Suppressor macrophage treated with lipopolysaccharide for 1 hour (primary cell): Measurements from ENCODE around the gene RIT1.
A peak's percentile ranks its signal among the peaks of the same experiment; 100 is the strongest.

Experiments used
- DNase-seq, 3 donors: peaks; one replicate each; pipeline ENCODE4 v3.0.0-alpha.2; 2020 to 2022

RIT1 gene

DNA sequence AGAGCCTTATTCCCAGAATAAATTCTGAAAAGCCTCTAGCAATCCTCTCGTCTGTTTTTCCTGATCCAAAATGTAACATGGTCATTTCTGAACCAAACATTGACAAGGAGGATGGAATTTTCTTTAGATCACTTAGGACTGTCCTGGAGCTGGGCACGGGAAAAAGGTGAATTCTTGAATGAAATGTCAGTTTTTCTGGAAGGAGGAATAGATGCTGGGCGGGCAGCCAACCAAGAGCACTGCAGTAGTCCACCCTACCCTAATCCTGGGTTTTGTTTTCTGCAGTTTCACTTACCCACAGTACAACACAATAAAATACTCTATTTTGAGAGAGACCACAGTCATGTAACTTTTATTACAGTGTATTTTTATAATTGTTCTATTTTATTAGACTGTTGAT is 20.9 kb downstream of the RIT1 start:
- no peak for DNase-seq

DNA sequence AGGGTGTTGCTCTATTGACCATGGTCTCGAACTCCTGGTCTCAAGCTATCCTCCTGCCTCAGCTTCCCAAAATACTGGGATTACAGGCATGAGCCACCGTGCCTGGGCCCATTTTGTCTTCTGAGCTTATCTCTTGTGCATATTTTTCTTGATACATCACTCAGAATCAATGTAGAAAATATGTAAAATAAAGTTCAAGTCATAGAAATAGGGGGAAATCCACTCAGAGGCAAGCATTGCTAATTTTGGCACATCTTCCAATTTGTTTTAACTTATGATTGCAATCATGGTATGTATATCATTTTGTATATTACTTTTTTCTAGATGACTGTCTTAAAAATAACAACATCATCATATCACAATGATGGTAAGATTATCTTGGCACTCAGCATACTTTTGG is 21.6 kb downstream of the RIT1 start:
- no peak for DNase-seq

DNA sequence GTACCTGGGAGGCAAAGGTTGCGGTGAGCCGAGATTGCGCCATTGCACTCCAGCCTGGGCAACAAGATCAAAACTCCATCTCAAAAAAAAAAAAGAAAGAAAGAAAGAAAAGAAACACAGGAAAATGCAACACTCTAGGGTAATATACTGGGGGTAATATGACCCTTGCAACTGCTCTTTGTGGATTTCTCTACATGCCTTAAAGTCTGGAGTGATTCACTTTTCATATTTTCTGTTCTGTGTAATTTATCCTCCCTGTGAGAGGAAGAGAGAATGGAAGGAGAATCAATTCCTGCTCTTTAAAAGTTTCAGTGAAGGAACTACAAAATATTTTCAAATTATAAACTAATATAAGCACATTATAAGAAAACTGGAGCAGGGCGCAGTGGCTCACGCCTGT is 22.7 kb downstream of the RIT1 start:
- DNase-seq = no peak

DNA sequence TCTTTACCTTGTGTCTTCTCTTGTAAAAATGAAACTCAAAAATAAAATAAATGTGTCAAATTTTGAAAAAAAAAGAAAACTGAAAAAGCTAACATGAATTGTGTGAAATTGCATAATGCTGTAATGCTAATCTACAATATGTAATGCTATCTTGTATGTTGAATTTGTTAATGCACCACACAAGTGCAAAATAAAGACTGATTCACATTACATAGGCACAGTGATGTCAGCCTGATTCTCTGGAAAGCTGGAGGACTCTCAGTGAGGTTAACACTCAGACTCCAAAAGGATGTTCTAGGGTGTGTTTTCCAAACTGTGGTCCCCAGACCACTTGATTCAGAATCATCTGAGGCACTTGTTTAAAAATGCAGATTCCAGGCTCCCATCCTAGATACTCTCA is 26.2 kb downstream of the RIT1 start:
- DNase-seq = no peak

DNA sequence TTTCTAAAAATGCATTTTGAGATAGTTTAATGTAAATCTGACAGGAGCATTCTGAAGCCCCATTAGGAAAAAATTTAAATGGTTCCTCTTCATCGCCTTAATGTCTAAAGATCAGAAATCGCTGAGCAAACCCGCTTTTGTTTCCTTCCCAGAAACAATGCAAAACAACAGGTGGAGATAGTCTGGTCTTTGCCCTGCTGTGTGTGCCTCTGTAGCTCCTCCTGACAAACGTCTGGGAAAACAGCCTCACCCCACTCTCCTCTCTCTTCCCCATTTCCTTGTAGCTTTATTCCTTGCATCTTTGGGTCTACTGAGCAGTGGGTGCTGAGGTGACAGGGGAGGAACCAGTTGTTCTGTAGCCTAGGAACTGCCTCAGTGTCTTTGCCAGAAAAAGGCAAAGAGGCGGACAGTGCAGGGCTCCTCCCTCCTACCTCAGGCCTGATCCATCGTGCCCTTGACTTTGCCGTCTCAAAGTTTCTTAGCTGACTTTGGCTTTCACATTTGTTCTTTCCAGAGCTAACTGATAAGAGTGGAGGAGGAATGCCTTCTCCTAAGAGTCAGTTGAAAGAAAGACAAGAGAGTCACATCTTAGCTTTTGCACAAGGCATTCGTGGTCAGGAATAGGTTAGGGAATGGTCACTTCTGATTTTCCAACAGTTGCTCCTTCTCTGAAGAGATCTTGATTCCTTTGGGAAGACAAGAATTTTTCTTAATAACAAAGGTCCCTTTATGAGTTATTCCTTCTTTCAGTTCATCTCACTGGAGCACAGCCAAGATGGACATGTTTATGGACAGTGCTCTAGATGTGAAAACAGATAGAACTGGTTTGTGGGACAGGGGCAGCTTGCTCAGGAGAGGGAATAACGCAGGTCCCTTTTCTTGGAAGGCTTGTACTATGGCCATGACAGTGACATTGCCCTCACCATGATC is 26.9 kb downstream of the RIT1 start:
- DNase-seq = no peak

DNA sequence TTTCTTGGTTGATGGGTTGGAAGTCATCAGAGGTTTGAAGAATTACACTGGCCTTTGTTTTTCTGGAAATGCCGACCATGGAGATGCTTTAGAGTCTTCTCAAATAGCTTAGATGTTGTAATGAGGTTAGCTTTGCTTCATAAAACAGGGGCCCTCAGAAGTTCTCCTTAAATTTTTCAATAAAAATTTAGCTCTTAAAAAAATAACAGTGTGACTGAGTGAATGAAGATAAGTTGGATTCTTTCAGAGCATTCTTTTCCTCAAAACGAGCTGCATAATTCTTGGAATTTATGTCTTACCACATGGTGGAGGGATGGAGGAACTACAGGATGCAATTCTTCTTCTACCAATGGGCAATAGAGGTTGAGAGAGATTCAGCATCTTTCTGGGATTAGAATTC is 28.4 kb downstream of the RIT1 start:
- DNase-seq = no peak

DNA sequence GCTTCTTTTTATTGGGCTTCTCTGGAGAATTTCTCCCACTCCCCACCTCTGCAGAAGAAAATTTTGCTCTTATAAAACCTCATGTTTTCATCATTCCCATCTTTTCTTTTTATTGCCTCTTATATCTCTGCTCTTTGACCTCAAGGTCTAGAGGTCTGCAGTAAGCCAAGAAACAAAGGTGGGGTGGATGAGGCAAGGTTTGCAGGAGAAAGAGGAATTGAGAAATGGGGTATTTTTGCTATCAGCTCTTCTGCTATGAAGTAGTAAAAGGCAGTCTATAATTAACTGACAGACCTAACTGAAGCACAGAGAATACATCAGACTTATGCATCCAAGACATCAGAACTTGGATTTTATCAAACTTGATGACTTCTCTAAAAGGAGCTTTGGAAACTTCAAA is 28.9 kb downstream of the RIT1 start:
- no peak for DNase-seq

DNA sequence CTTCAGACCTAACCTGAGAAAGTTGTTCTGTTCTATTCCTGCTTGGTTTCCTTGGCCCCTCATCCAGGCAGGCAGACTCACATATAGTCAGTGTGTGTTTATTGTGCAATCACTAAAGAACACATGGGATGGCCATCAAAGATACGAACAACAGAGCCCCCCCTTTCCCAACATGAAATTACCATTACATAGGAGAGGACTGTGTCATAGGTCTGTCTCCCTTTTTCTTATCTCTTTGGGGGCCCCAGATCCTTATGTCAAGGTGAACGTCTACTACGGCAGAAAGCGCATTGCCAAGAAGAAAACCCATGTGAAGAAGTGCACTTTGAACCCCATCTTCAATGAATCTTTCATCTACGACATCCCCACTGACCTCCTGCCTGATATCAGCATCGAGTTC is 30.2 kb downstream of the RIT1 start:
- no peak for DNase-seq

DNA sequence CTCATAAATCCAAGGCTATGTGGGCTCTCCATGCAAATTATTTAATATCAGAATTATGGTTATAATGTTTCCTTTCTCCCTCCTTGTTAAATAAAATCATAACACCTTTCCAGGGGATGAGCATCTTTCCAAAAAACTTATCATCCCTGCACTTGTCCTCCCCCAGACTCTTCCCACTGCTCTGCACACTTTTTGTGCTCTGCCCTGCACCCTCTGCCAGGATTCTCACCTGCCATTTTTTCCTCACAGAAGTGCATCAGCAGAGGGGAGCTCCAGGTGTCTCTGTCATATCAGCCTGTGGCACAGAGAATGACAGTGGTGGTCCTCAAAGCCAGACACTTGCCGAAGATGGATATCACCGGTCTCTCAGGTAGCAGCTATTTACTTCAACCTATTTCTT is 30.9 kb downstream of the RIT1 start:
- DNase-seq = no peak

DNA sequence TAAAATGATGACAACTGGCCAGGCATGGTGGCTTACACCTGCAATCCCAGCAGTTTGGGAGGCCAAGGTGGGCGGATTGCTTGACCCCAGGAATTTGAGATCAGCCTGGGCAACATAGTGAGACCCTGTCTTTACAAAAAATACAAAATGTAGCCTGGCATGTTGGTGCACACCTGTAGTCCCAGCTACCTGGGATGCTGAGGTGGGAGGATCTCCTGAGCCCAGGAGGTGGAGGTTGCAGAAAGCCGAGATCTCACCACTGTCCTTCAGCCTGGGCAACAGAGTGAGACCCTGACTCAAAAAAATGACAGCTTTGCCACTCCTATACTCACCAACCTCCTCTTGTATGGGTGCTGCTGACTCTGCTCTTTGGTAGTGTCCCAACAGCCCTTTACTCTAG is 33.2 kb downstream of the RIT1 start:
- DNase-seq = no peak

DNA sequence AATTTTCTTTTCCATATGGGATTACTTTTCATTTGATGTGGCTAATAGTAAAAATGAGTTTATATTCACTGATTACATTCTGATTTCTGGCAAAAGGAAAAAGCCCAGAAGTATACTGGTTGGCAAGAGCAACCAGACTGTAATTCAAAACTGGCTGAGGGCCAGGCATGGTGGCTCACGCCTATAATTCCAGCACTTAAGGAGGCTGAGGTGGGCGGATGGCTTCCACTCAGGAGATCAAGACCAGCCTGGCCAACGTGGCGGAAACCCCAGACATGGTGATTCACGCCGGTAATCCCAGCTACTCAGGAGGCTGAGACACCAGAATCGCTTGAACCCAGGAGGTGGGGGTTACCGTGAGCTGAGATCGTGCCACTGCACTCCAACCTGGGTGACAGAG is 37.3 kb downstream of the RIT1 start:
- peak in 1 of 3 donors; percentile 18 for DNase-seq

DNA sequence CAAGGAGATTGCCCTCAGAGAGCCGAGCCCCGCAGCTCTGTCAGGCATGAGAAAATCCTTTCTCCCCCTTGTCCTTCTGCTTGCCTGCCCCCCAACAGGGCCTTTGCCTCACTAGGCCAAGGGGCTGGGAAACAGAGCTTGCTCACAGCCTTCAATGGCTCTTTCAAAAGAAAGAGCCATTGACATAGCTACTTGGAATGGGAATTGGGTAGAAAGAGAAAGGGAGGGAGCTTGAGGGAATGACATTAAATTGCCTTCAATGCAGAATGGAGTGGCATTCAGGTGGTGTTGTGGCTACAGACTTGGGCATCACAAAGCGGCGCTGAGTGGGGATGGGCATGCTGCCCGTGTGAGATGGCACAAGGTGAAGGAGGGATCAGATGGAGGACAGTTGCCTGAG is 38.6 kb downstream of the RIT1 start:
- DNase-seq = no peak

DNA sequence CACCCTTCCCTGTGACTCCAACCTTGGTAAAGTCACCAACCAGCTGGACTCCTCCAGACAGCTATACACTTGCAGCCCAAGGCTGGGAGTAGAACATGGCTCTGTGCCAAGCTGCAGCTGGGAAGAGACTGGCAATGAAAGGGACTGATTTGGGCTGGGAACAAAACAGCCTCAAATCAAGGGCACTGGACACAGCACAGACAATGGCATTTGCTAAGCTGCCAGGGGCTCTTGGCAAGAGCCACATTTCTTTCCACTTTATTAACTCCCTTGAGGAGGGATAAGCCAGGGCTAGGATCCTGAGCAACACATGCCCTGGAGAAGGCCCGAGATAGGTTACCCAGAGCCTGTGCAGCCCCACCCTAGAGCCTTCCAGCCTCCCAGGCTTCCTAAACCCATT is 39.8 kb downstream of the RIT1 start:
- no peak for DNase-seq

DNA sequence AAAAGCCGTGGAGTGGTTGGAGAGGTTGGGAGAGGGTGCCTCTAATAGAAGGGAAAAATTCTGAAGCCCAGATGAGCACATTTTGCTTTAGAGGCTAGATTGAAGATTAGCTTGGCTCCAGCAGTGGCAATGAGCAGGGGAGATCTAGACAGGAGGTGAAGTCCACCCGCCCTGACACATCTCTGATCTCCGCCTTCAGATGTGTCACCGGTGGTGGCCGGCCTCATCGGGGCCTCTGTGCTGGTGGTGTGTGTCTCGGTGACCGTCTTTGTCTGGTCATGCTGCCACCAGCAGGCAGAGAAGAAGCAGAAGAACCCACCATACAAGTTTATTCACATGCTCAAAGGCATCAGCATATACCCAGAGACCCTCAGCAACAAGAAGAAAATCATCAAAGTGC is 43.4 kb downstream of the RIT1 start:
- DNase-seq = no peak

DNA sequence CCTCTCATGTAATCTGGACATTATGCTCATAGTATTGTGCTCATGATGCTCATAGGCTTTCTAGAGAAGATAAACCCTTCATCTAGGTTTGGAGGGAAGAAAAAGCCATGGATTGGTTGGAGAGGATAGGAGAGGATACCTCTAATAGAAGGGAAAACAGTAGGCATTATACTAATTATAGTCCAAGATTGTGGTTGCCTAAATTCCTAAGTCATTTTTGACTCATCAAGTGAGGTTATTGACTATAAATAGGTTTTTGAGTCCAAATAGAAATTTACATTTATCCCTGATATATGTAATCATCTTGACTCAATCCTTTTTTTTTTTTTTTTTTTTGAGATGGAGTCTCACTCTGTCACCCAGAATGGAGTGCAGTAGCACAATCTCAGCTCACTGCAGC is 46.8 kb downstream of the RIT1 start:
- peak in 2 of 3 donors; percentile 19 to 36 for DNase-seq

DNA sequence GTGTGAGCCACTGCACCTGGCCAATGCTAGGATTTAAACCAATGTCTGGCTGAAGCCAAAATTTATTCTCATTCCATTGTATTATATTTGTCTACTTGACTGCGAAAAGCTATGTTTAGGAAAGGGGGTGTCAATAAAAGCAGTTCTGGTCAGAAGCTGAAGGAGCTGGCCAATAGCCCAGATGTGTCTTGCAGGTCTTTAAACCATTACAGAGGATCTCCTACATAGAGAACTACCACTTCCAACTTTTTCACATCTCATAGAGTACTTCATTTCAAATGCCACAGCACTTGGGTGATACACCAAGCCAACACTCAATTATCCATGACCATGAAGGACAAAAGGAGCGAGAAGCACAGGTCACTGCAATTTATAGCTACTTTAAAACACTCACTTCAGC is 49.3 kb downstream of the RIT1 start:
- no peak for DNase-seq

DNA sequence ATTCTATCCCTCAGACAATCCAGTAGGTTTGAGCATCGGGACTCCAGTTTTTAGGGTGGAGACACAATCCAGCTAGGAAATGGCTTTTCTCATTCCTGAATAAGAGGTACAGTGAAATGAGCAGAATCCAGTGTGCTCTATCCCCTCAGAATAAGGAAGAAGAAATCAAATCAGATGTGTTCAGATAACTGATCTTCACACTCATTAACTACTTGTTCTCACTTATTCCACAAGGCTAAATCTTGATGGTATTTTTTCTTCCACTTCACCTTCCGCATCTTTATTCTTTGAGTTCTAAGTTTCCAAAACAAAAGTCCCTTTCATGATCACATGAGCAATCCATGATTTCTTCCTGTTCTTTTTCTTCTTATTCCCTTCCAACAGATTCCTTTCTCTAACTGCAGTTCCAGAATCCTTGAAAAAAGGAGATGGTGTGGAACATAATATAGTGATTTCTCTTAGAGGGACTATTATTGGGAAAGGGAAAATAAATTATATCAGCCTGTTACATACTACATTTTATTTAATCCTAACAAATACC is 50.1 kb downstream of the RIT1 start:
- no peak for DNase-seq

DNA sequence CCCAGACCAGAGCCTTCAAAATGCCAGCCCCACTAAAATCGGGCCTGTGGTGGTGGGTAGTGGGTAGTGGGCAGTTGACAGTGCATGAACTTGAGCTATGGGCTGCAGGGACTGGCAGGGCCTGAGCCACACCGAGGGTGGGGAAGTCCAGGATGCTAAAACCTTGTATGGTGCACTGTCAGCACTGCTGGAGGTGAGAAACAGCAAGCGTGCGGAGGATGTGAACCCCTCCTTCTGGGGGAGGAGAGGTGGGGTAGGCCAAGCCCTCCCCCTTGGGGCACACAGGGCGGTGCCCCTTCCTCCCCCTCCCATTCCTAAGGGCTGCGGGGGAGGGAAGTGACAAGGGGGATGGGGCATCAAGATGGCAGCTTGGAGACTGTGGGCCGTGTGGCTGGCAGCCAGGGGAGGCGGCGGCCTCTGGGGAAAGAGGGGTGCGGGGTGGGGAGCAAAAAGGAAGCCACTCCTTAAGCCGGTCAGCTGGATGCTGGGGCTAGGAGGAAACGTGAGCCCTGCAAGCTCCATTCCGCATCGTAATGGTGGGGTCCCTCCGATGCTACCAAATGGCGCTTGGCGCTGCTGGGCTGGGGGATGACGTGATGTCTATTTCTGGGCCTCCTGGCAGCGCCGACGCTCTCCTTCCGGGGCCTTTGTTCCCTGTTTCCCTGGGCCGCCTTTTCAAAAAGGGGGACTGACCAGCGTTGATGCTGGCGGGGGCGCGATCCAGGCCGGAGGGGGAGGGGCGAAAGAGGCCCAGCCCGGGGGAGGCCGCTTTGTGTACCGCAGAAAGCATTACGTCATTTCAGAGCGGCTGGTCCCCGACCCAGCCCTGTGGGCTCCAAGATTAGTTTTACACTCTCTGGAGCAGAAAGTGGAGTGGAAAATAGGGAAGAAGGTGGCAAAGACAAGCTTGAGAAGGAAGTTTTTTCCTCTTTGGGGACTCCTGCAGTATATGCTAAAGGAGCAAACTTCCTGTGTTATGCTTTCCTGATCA is 51.0 kb downstream of the RIT1 start:
- peak; percentile 92 to 96 (median 93) for DNase-seq

DNA sequence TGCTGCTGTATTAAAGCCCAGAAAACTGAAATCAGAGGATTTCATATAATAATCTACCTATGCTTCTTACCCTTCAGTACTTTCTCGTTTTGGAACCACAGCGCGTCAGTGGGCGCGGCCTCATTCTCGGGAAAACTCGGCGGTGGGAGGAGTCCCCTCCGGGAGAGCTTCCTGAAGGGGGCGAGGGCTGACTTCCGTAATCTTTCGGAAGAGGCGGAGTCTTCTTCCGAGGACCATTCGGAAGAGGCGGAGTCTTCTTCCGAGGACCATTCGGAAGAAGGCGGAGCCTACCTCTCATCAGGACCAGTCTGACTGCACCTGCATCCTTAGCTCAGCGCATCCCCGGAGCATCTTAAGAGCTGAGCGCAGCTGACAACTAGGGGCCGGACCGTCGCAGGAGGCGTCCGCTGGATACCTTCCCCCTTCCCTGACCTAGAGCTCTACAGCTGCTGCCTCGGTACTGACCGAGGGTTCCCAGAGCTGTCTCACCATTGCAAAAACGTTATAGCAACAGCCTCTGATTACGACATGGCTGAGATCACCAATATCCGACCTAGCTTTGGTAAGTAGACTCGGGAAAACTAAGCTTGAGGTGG is 51.8 kb downstream of the RIT1 start, which contains the start of gene SYT11:
Gene SYT11 (plus strand): TSS at position 334 of the 596 bp plus-strand sequence. CDS start 195 bp downstream, at position 529.
- peak; percentile 98 for DNase-seq

DNA sequence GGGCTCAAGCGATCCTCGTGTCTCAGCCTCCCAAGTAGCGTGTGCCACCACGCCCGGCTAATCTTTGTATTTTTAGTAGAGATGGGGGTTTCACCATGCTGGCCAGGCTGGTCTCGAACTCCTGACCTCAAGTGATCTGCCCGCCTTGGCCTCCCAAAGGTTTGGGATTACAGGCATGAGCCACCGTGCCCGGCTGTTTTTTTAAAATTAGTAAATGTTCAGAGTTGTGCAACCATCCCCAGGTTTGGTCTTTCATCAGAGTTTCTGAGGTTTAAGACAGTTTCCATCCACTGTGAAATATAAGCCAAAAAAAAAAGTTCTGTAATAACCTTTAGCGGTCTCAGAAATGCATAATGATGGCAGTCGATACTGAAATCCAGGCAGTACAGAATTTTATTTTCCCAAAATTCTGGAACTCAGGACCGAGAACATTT is 52.3 kb downstream of the RIT1 start:
- DNase-seq = peak in 1 of 3 donors; percentile 50

DNA sequence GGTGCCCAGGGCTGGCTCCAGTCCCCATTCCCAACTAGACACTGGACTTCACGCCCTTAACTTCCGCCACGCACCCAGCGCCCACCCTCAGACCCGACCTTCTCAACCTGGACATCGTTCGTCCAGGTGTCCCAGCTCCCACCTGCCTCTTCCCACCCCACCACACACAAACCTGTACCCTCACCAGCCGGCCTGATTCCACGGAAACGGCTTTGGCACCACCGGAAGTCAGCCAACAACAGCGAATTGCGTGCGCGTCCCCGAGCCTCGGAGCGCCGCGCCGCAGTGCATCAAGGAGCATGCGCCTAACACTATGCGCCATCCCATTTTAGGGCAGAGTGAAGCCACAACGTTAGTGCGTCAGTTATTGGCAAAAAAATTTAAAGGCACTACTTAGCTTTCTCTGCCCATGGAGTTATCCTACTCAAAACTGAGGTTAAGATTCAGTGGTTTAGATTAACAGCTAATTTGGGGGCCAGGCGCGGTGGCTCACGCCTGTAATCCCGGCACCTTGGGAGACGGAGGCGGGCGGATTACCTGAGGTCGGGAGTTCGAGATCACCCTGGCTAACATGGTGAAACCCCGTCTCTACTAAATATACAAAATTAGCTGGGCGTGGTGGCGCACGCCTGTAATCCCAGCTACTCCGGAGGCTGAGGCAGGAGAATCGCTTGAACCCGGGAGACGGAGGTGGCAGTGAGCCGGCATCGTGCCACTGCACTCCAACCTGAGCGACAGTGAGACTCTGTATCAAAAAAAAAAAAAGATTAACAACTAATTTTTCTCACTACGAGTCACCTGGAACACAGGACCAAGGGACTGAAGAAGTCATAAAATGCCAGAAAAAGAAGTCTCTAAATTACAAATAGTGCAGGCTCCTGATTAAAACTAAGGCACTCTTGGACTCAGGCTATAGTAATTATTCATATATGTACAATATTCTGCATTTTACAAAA is 53.9 kb downstream of the RIT1 start, which contains the start of gene GON4L:
Gene GON4L (minus strand): TSS at position 240 of the 956 bp plus-strand sequence. CDS start 3,434 bp downstream, outside the sequence.
- DNase-seq = peak; percentile 95 to 97 (median 96)
